WERI-Rb-1 (cell line): ENCODE data around the gene FAM234B.

Experiments
- DNase-seq: peaks from one replicate; pipeline ENCODE4 v3.0.0-alpha.2; 2020
- H3K27ac ChIP-seq: fragments of 250-450 bp; sonication (Bioruptor Pico); 2 replicates; pipeline ENCODE4 v1.5.1; 2020; ENCODE audit warnings: mild to moderate bottlenecking, moderate library complexity
- H3K27me3 ChIP-seq: fragments of 250-450 bp; sonication (Bioruptor Pico); 2 replicates; pipeline ENCODE4 v1.5.1; 2021; ENCODE audit warnings: mild to moderate bottlenecking, low read depth, moderate library complexity; ENCODE audit not compliant: insufficient read depth, severe bottlenecking
- H3K36me3 ChIP-seq: fragments of 250-450 bp; sonication (Bioruptor Pico); 2 replicates; pipeline ENCODE4 v1.5.1; 2020; ENCODE audit warnings: mild to moderate bottlenecking, moderate library complexity
- H3K4me3 ChIP-seq: 2 replicates; pipeline ENCODE4 v1.5.1; 2011; ENCODE audit warnings: low read depth, mild to moderate bottlenecking, control low read depth, low read length
- H3K9me3 ChIP-seq: fragments of 250-450 bp; sonication (Bioruptor Pico); 2 replicates; pipeline ENCODE4 v1.5.1; 2021; ENCODE audit warnings: mild to moderate bottlenecking, moderate library complexity; ENCODE audit not compliant: severe bottlenecking
- TF ChIP-seq, protein P1 (sequence below): IDR thresholded peaks from 2 replicates; pipeline ENCODE4 v1.5.1; 2011; ENCODE audit warnings: low read depth, mild to moderate bottlenecking, control low read depth, inconsistent platforms, low read length

The FAM234B gene

DNA sequence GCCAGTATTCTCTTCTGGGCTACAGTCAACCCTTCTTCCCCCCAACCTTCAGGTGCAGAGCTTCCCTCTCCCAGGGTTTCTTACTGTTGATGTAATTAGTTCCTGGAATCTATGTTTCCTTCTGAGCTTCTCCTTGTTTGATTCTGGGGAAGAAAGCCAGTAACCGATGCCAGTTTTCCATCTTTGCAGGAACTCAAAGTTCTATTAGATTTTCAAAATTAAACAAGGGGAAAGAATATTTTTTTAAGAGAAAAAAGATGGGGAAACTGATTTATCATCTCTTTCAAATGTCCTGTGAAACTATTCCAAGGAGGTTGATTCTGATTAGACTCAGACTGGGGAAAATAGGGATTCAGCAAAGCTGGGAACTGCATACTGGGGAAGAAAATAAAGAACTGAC lies 17.9 kb upstream of the FAM234B start:
- Histone ChIP-seq H3K27ac (no peak overlapping the region), H3K36me3 (no peaks in the 10 kb centered on the region), H3K4me3 (no peak overlapping the region), H3K27me3 (no peaks in the 10 kb centered on the region), H3K9me3 (peaks cover 2% of the 10 kb centered on the region)
- TF ChIP-seq, protein P1, sequence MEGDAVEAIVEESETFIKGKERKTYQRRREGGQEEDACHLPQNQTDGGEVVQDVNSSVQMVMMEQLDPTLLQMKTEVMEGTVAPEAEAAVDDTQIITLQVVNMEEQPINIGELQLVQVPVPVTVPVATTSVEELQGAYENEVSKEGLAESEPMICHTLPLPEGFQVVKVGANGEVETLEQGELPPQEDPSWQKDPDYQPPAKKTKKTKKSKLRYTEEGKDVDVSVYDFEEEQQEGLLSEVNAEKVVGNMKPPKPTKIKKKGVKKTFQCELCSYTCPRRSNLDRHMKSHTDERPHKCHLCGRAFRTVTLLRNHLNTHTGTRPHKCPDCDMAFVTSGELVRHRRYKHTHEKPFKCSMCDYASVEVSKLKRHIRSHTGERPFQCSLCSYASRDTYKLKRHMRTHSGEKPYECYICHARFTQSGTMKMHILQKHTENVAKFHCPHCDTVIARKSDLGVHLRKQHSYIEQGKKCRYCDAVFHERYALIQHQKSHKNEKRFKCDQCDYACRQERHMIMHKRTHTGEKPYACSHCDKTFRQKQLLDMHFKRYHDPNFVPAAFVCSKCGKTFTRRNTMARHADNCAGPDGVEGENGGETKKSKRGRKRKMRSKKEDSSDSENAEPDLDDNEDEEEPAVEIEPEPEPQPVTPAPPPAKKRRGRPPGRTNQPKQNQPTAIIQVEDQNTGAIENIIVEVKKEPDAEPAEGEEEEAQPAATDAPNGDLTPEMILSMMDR = no peak
- no peak for DNase-seq

DNA sequence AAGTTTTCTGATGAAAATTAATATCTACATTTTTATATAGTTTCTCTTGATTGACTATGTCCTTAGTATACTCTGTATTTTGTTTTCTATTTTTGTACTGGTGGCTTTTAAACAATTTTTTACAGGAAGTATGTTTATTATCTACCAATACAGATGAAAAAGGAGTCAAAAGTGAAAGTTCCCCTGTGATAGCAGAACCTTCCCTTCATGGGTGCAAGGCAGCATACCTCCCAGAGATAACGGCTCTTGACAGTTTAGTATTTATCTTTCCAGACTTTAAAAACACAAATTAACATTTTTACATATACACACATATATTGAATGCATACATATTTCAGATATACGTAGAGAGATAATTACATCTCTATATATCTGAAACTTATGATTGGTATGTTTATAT lies 17.1 kb upstream of the FAM234B start:
- Histone ChIP-seq H3K9me3 (no peaks in the 10 kb centered on the region), H3K27me3 (no peaks in the 10 kb centered on the region), H3K36me3 (no peaks in the 10 kb centered on the region), H3K27ac (no peak overlapping the region), H3K4me3 (no peak overlapping the region)
- no peak for DNase-seq
- TF ChIP-seq, protein P1 = no peak

DNA sequence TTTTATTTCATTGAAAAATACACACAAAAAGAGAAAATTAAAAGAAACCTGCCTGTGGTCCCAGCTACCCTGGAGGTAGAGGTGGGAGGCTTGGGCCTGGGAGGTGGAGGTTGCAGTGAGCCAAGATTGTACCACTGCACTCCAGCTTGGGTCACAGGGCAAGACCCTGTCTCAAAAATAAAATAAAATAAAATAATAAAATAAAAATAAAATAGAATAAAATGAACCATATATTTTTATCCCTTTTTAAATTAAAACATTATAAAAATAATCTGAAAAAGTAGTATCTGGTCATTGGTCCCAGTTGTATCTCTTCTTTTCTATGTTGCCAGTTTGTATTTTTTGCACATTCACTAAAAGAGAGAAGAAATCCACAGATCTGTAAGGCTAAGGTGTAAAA lies 16.7 kb upstream of the FAM234B start:
- Histone ChIP-seq H3K27me3 (no peaks in the 10 kb centered on the region), H3K4me3 (no peak overlapping the region), H3K27ac (peak overlapping the region; percentile 93), H3K9me3 (no peaks in the 10 kb centered on the region), H3K36me3 (no peaks in the 10 kb centered on the region)
- TF ChIP-seq, protein P1 = no peak
- no peak for DNase-seq

DNA sequence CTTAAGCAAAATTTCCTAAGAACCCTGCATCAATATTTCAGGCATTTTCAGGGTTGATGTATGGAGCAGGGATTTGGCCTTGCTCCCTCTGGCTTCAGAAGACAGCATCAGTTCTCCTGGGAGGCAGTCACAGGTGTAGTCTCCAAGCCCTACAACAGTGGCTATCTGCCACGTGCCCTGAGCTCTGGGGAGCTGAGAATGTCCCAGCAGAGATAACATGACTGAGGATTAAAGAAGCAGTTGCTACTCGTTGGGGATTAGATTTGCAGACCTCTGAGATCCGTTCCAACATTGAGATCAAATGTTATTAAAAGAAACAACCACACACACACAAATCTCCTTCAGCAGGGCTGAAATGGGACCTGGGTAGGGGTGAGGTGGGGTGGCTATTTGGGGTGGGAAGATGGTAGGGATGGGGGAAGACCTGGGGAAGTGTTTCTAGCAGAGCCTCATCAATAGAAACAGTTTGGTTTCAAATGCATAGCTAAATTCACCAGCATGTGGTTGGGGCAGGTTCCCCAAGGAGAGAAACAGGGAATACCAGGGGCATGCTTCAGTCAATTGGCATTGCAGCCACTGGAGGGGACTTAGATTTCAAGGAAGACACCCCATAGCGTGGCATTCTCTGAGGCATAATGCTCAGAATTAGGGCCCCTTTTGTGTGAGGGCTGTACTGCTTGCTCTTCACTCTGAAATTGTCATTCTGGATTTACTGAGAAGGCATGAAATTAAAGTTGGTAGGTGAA lies 15.2 kb upstream of the FAM234B start:
- peak overlapping the region; percentile 93 for H3K27ac ChIP-seq
- H3K27me3 ChIP-seq = no peaks in the 10 kb centered on the region
- no peak overlapping the region for H3K4me3 ChIP-seq
- no peaks in the 10 kb centered on the region for H3K9me3 ChIP-seq
- no peaks in the 10 kb centered on the region for H3K36me3 ChIP-seq
- DNase-seq = peak; percentile 85
- TF ChIP-seq, protein P1 = no peak

DNA sequence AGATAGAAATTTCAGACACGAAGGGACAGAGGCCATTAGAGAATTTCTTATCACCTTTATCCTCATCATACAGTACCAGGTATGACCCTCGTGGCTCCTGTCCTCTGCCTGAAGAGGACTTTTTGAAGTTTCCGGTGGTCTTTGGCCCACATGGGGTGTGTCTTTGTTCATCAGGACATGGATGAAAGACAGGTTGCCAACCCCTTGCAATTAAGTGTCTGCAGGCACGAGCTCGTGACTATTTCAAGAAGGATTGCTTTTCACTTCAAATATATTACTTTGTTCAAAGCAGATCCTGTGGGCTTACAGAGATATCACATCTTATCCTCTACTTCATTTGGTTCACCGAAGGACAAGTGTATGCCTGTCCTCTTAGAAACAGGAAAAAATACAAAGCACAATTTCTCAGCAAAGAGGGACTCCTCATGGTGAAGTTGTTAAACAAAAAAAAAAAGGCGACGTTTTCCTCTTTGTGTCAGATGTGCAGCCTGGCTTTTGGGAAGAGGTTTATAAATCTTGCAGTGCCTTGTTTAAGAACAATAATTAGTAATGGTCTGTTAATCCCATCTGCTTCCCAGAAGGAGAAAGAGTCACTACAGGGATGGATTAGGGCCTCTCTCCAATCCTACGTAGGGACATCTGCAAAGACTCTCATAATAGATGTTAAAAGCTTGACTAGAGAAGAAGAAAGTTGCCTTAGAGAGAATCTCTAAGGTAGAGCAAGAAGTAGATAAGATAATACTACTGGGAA lies 13.5 kb upstream of the FAM234B start:
- TF ChIP-seq, protein P1 = no peak
- peak; percentile 52 for DNase-seq

More for the DNA sequence above, 13.5 kb upstream of the FAM234B start:
- H3K27me3 ChIP-seq = no peaks in the 10 kb centered on the region
- no peaks in the 10 kb centered on the region for H3K36me3 ChIP-seq
- peak overlapping the region; percentile 93 for H3K27ac ChIP-seq
- H3K9me3 ChIP-seq = no peaks in the 10 kb centered on the region
- peak overlapping the region; percentile 20 for H3K4me3 ChIP-seq
